ENCODE measurements around the gene CD200R1.
A peak's percentile ranks its signal among the peaks of the same experiment; 100 is the strongest.

Gene CD200R1, protein sequence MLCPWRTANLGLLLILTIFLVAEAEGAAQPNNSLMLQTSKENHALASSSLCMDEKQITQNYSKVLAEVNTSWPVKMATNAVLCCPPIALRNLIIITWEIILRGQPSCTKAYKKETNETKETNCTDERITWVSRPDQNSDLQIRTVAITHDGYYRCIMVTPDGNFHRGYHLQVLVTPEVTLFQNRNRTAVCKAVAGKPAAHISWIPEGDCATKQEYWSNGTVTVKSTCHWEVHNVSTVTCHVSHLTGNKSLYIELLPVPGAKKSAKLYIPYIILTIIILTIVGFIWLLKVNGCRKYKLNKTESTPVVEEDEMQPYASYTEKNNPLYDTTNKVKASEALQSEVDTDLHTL

GRCh38 chr3:112974894-112975293 lies at the start of gene CD200R1:
Gene CD200R1, minus strand, starts transcription at chr3:112975103. Its CDS starts 246 bp downstream, at chr3:112974857.
- DNase-seq (ENCODE audit: low read depth in 1 of 2, low spot score in 1 of 2): no peak

DNA sequence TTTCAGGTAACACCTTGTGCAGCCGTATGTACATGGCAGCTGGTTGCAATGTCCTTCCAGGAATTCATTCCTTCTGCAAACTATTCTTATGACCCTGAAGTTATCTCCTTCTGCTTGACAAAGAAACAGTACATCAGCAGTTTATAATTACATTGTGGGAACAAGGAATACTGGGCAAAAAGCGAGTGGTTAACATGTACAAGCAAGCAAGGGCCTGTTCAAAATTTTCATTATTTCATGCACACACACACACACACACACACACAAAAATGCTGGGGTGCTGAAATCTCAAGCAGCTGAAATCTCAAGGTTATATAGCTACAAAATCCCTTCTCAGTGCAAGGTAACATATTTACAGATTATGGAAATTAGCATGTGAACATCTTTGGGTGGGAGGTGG lies 46.6 kb upstream of the CD200R1 start:
- no peak for DNase-seq (ENCODE audit: low read depth in 1 of 2, low spot score in 1 of 2)

DNA sequence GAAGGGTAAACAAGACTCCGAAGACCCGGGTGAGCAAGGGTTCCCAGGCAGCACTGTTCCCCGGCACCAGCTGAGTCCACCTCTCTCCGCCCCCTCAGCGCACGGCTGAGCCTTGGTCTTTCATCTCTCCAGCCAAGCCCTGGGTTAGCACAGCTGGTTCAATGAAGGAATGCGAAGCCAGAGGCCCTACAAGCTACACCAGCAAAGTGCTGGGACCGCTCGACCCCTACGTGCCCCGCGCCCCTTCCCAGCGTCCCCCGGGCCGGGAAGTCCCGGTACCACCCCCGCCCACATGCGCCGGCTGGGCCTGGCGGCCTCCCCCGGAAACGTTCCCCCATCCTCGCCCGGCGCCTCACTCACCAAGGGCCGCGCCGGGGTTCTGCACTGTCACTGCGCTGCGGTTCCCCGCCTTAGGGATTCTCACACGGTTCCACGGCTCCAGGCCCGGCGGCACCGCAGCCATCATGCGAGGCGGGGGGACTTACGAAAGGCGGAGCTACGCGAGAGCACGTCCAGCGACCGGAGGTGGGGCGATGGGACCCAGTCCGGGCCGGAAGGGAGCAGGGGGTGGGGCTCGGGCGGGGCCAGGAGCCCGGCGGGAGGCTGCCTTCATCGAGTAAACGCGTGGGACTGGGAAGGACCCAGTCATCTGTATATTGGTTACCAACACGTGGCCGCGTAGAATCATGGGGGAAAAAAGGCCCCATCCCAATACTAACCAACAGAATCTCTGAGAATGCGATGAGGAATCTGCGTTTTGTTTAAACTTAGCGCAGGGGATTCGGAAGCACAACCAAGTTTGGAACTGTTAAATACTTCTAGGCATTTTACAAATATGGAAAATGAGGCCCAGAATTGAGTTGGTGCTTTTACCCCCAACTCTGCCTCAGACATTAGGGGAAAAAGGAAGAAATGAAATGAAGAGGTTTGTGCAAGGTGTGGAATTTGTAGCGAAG lies 44.6 kb upstream of the CD200R1 start:
- DNase-seq (ENCODE audit: low read depth in 1 of 2, low spot score in 1 of 2): peak; percentile 60 to 75

GRCh38 chr3:113018536-113019181 lies 43.8 kb upstream of the CD200R1 start:
- no peak for DNase-seq (ENCODE audit: low read depth in 1 of 2, low spot score in 1 of 2)

GRCh38 chr3:113013593-113013992 lies 38.7 kb upstream of the CD200R1 start:
- DNase-seq (ENCODE audit: low read depth in 1 of 2, low spot score in 1 of 2): no peak

DNA sequence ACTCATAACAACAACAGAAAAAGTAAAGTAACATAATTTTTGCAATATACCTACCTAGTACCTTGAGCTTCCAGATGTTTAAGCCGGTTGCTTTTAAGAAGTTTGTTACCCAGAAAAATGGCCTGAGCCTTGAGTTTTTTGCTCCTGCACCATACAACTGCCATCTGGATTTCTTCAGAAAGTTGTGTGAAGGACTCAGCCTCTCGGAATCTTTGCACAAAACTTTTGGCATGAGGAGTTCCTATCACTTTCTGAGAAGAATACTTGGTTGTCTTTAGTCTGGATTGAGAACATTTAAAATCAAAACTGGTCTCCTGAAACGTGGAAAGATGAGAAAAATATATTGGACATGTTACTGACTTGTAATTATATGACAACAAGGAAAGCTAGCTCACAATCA lies 33.2 kb upstream of the CD200R1 start:
- DNase-seq (ENCODE audit: low read depth in 1 of 2, low spot score in 1 of 2): no peak

GRCh38 chr3:113006359-113007056 lies 31.6 kb upstream of the CD200R1 start:
- DNase-seq (ENCODE audit: low read depth in 1 of 2, low spot score in 1 of 2): no peak

GRCh38 chr3:113005611-113006010 lies 30.7 kb upstream of the CD200R1 start:
- no peak for DNase-seq (ENCODE audit: low read depth in 1 of 2, low spot score in 1 of 2)

DNA sequence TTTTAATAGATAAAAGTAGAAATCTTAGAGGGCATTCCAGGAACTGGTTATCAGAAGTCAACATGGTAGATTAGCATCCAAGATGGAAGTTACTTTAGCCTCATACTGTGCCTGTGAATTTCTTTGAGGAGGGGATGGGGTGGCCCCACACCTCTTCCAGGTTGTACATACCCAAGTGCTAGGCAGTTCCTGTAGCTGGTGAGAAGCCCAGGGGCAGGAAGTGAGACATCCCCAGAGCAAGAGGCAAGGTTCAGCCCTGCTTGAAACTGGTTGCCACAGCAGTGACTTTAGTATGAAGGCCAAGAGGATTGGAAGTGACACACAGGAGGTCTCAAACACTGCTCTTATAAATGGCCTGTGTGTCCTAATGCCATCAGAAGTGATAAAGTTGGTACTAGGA lies 27.8 kb upstream of the CD200R1 start:
- DNase-seq (ENCODE audit: low read depth in 1 of 2, low spot score in 1 of 2): no peak

- DNase-seq (ENCODE audit: low read depth in 1 of 2, low spot score in 1 of 2): no peak
Observed at GRCh38 chr3:113002037-113002436, 27.1 kb upstream of the CD200R1 start.

DNA sequence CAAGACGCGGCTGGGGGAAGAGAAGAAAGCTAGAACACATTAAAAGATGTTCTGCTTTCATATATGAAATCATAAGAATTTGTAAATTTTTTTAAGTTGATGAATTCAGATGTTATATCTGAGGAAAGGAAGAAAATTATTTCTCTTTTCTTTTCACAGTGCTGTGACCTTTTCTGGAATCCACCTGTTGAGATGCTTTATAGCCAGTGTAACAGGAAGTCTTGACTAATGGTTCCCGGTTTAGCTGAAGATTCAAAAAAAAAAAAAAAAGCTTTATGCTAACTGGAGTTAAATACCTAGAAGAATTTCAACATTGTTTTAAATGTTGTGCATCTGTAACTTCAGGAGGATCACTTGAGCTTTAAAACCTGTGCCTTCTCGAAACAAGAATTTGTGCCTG lies 25.8 kb upstream of the CD200R1 start:
- no peak for DNase-seq (ENCODE audit: low read depth in 1 of 2, low spot score in 1 of 2)

DNA sequence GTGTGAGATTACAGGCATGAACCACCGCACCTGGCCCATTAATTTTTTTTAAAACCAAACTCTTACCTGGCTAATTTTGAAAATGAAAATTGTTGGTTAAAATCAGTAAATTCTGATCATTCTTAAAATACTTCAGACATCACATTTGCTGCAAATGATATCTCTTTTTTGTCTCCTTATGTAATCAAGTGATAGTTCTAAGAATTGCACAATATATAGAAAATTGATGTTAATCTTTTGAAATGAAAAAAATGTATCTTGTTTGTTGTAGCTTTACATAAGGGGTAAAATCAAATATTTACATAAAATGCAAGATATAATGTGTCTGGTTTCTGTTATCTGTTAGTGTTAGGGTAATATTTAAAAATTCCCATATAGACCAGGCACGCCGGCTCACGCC lies 20.9 kb upstream of the CD200R1 start:
- DNase-seq (ENCODE audit: low read depth in 1 of 2, low spot score in 1 of 2): no peak

GRCh38 chr3:112990672-112991602 lies 16.0 kb upstream of the CD200R1 start, which contains the start of gene GTPBP8:
Gene GTPBP8, plus strand, starts transcription at chr3:112990984. Its CDS starts 16 bp downstream, at chr3:112991000.
- peak; percentile 67 to 72 for DNase-seq (ENCODE audit: low read depth in 1 of 2, low spot score in 1 of 2)

GRCh38 chr3:112987710-112988334 lies 12.9 kb upstream of the CD200R1 start:
- no peak for DNase-seq (ENCODE audit: low read depth in 1 of 2, low spot score in 1 of 2)

- peak in 1 of 2 donors; percentile 20 for DNase-seq (ENCODE audit: low read depth in 1 of 2, low spot score in 1 of 2)
Observed at GRCh38 chr3:112984485-112984884, 9.6 kb upstream of the CD200R1 start.

GRCh38 chr3:112982710-112983109 lies 7.8 kb upstream of the CD200R1 start:
- no peak for DNase-seq (ENCODE audit: low read depth in 1 of 2, low spot score in 1 of 2)

GRCh38 chr3:112980080-112980479 lies 5.2 kb upstream of the CD200R1 start:
- DNase-seq (ENCODE audit: low read depth in 1 of 2, low spot score in 1 of 2): no peak

DNA sequence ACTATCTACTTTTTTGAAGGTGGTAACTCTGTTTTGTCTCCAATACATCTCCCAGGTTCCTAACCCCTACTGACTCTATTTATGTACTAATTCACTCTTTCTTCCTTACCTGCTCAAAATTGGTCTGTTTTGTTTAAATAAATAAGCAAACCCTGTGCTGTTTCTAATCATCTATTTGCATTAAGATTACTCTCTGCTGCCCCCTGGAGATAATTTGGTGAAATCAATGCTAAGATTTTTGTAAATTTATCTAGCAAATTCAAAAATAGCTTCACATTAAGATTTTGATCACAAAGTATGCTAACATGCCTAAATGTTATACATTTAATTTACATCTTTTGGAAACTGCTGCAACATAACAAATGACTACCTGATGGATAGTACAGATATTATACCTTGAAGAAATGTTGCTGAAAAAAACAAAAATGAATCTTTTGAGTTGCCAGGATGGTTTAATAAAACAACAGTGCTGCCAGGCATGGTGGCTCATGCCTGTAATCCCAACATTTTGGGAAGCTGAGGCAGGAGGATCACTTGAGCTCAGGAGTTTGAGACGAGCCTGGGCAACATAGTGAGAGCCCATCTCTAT lies 4.4 kb upstream of the CD200R1 start:
- DNase-seq (ENCODE audit: low read depth in 1 of 2, low spot score in 1 of 2): no peak

DNA sequence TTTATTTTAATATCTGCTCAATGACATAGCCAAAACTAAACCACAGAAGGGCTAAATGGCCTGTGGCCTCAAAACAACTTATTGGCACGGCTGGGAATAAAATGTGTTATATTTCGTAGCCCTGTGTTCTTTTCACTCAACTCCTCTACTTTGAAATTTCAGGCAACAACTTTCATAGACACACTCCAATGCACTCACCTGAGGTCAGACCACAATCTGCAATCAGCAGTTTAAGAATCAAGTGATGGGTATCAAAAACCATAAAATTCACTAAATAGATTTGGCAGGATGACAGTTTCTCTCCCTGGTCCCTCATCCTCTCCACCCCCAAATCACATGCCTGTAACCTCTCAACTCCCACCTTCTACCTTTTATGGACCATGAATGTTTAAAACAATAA lies 2.0 kb upstream of the CD200R1 start:
- DNase-seq (ENCODE audit: low read depth in 1 of 2, low spot score in 1 of 2): no peak
